H9 (cell line): ENCODE measurements around the gene RALGAPA2. TPM values are rescaled to one million over a fixed set of nuclear protein-coding genes. Genes with fewer than 3 reads are reported as not detected.

Experiments used
- DNase-seq: peaks from one replicate; pipeline ENCODE4 v3.0.0-alpha.2; 2017
- H2AFZ ChIP-seq: one replicate; pipeline ENCODE4 v1.6.1; 2013; ENCODE audit warnings: mild to moderate bottlenecking, low read length, control low read depth, moderate library complexity
- H2AK5ac ChIP-seq: 2 replicates; pipeline ENCODE4 v1.6.1; 2013; ENCODE audit warnings: low read length, control low read depth, mixed read lengths; ENCODE audit not compliant: insufficient read length
- H2BK120ac ChIP-seq: one replicate; pipeline ENCODE4 v1.6.1; 2013; ENCODE audit warnings: low read depth, mild to moderate bottlenecking, low read length, control low read depth, inconsistent platforms; ENCODE audit not compliant: poor library complexity, severe bottlenecking
- H2BK12ac ChIP-seq: 2 replicates; pipeline ENCODE4 v1.6.1; 2013; ENCODE audit warnings: low read length, control low read depth, mixed read lengths, low read depth; ENCODE audit not compliant: insufficient read length
- H2BK15ac ChIP-seq: 2 replicates; pipeline ENCODE4 v1.6.1; 2013; ENCODE audit warnings: low read depth, low read length, control low read depth
- H2BK20ac ChIP-seq: one replicate; pipeline ENCODE4 v1.6.1; 2013; ENCODE audit warnings: low read depth, mild to moderate bottlenecking, low read length, control low read depth, inconsistent platforms; ENCODE audit not compliant: poor library complexity, severe bottlenecking
- H2BK5ac ChIP-seq: 2 replicates; pipeline ENCODE4 v1.6.1; 2013; ENCODE audit warnings: low read length, control low read depth, mixed read lengths; ENCODE audit not compliant: insufficient read length
- H3K14ac ChIP-seq: 2 replicates; pipeline ENCODE4 v1.6.1; 2013; ENCODE audit warnings: low read length, control low read depth; ENCODE audit not compliant: insufficient read depth
- H3K18ac ChIP-seq: 2 replicates; pipeline ENCODE4 v1.6.1; 2013; ENCODE audit warnings: low read depth, mild to moderate bottlenecking, mixed read lengths, low read length, control low read depth; ENCODE audit not compliant: insufficient read length
- H3K23ac ChIP-seq: 2 replicates; pipeline ENCODE4 v1.6.1; 2013; ENCODE audit warnings: low read length, control low read depth, mixed read lengths, low read depth; ENCODE audit not compliant: insufficient read length
- H3K23me2 ChIP-seq: 2 replicates; pipeline ENCODE4 v1.6.1; 2013; ENCODE audit warnings: low read depth, mild to moderate bottlenecking, mixed read lengths, low read length, control low read depth; ENCODE audit not compliant: insufficient read length, poor library complexity, severe bottlenecking
- H3K27ac ChIP-seq: 2 replicates; pipeline ENCODE4 v1.5.1; 2013; ENCODE audit warnings: low read length, control low read depth, mixed read lengths, low read depth; ENCODE audit not compliant: insufficient read length
- H3K27me3 ChIP-seq: 2 replicates; pipeline ENCODE4 v1.6.1; 2013; ENCODE audit warnings: low read length, control low read depth, inconsistent platforms; ENCODE audit not compliant: insufficient read depth
- H3K4ac ChIP-seq: 2 replicates; pipeline ENCODE4 v1.6.1; 2013; ENCODE audit warnings: low read depth, mild to moderate bottlenecking, control low read depth, inconsistent platforms, low read length, moderate library complexity
- H3K4me1 ChIP-seq: 2 replicates; pipeline ENCODE4 v1.6.1; 2013; ENCODE audit warnings: low read length, control low read depth, inconsistent platforms; ENCODE audit not compliant: insufficient read depth
- H3K4me2 ChIP-seq: 2 replicates; pipeline ENCODE4 v1.6.1; 2013; ENCODE audit warnings: low read length, control low read depth, mixed read lengths; ENCODE audit not compliant: insufficient read length, insufficient read depth
- H3K56ac ChIP-seq: 2 replicates; pipeline ENCODE4 v1.6.1; 2013; ENCODE audit warnings: low read depth, mild to moderate bottlenecking, mixed read lengths, low read length, control low read depth; ENCODE audit not compliant: insufficient read length
- H3K79me1 ChIP-seq: 2 replicates; pipeline ENCODE4 v1.6.1; 2013; ENCODE audit warnings: low read depth, mild to moderate bottlenecking, moderate library complexity, low read length, control low read depth, inconsistent platforms; ENCODE audit not compliant: insufficient read depth, poor library complexity, severe bottlenecking
- H3K79me2 ChIP-seq: 2 replicates; pipeline ENCODE4 v1.6.1; 2013; ENCODE audit warnings: low read length, control low read depth, inconsistent platforms; ENCODE audit not compliant: insufficient read depth
- H3K9ac ChIP-seq: 2 replicates; pipeline ENCODE4 v1.6.1; 2013; ENCODE audit warnings: low read length, control low read depth, mixed read lengths; ENCODE audit not compliant: insufficient read length; ENCODE audit errors: extremely low read depth
- H3K9me3 ChIP-seq: one replicate; pipeline ENCODE4 v1.6.1; 2013; ENCODE audit warnings: low read depth, low read length, inconsistent platforms; ENCODE audit not compliant: control insufficient read depth
- H3T11ph ChIP-seq: one replicate; pipeline ENCODE4 v1.6.1; 2013; ENCODE audit warnings: mild to moderate bottlenecking, low read length, control low read depth, inconsistent platforms
- H4K20me1 ChIP-seq: one replicate; pipeline ENCODE4 v1.6.1; 2013; ENCODE audit not compliant: control insufficient read depth, insufficient read length, insufficient read depth
- H4K5ac ChIP-seq: 2 replicates; pipeline ENCODE4 v1.6.1; 2013; ENCODE audit warnings: low read depth, mild to moderate bottlenecking, mixed read lengths, low read length, control low read depth; ENCODE audit not compliant: insufficient read length
- H4K8ac ChIP-seq: replicated peaks from 2 replicates; pipeline ENCODE4 v1.6.1; 2013; ENCODE audit warnings: low read length, control low read depth, mixed read lengths, low read depth; ENCODE audit not compliant: insufficient read length
- H4K91ac ChIP-seq: 2 replicates; pipeline ENCODE4 v1.6.1; 2013; ENCODE audit warnings: low read depth, mild to moderate bottlenecking, moderate library complexity, mixed read lengths, low read length, control low read depth; ENCODE audit not compliant: insufficient read length
- H3K27ac Mint-ChIP-seq, 3 experiments: 2 replicates in 2 of 3; 3 replicates in 1 of 3; pipeline ENCODE4 v1.8.0; 2020 to 2021; ENCODE audit warnings: mixed read lengths in 3 of 3, mild to moderate bottlenecking in 1 of 3, moderate library complexity in 1 of 3
- H3K27me3 Mint-ChIP-seq: 2 replicates; pipeline ENCODE4 v1.8.0; 2021; ENCODE audit warnings: low read depth, mild to moderate bottlenecking, moderate library complexity, mixed read lengths
- H3K36me3 Mint-ChIP-seq, 3 experiments: 2 replicates in 2 of 3; 3 replicates in 1 of 3; pipeline ENCODE4 v1.8.0; 2020 to 2021; ENCODE audit warnings: low read depth in 3 of 3, mixed read lengths in 3 of 3; ENCODE audit not compliant: insufficient read depth in 1 of 3
- H3K4me1 Mint-ChIP-seq, 2 experiments: 2 replicates each; pipeline ENCODE4 v1.8.0; 2020; ENCODE audit warnings: mixed read lengths in 2 of 2
- H3K4me3 Mint-ChIP-seq, 2 experiments: 2 replicates in 1 of 2; 3 replicates in 1 of 2; pipeline ENCODE4 v1.8.0; 2020 to 2021; ENCODE audit warnings: mild to moderate bottlenecking in 2 of 2, mixed read lengths in 2 of 2, moderate library complexity in 1 of 2
- H3K9me3 Mint-ChIP-seq, 2 experiments: 2 replicates in 1 of 2; 3 replicates in 1 of 2; pipeline ENCODE4 v1.8.0; 2020; ENCODE audit warnings: mild to moderate bottlenecking in 2 of 2, mixed read lengths in 2 of 2, moderate library complexity in 1 of 2
- WGBS: extraction: QIAGEN DNeasy Blood & Tissue Kit; methylation state at CpG from one replicate; pipeline ENCODE4 v1.1.7; 2013; ENCODE audit warnings: missing lambda C conversion rate, low lambda C conversion rate, mixed read lengths; ENCODE audit not compliant: insufficient read length; ENCODE audit errors: extremely low coverage; 5-methylcytosine and 5-hydroxymethylcytosine counted together
- total RNA-seq: library from RNA; stranded (reverse); gene quantifications from 2 replicates; pipeline ENCODE4 v1.2.1, GENCODE V29; 2021
- TF ChIP-seq, protein P1 (sequence below): fragments of 200-600 bp; sonication (generic); conservative IDR thresholded peaks from 3 replicates; pipeline ENCODE4 v1.8.0; 2021; ENCODE audit warnings: antibody characterized with exemption, mild to moderate bottlenecking

Gene RALGAPA2
- total RNA-seq, 1 experiment from 2014 or later, result 16.6 TPM

DNA sequence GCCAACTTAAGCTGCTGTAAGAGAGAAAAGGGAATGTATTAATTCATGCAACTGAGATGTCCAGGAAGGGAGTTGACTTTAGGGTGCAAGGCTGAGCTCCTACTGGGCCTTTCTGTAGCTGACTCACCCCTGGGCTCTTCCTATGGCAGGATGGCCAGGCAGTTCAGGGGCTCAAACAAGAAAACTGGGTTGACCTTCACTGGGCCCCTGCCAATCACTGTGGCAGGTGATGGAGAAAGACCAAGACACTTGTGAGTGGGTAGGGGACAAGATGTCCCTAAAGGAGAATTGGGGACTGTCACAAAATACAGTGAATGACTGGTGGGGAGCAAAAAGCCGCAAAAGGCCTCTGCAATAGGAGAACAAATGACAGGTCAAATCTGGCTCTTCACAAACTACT is 21.5 kb upstream of the RALGAPA2 start:
- H3K9me3 ChIP-seq, result no peaks in the 10 kb centered on the region
- no peak overlapping the region for H3K56ac ChIP-seq
- no peaks in the 10 kb centered on the region for H3K79me2 ChIP-seq
- H3K4me2 ChIP-seq, result no peak overlapping the region
- no peak overlapping the region for H3K27ac ChIP-seq
- no peaks in the 10 kb centered on the region for H3K23me2 ChIP-seq
- Mint-ChIP-seq H3K4me3 (no peak overlapping the region), H3K27me3 (no peaks in the 10 kb centered on the region; the same call in 1 of the 2 replicates), H3K9me3 (no peaks in the 10 kb centered on the region), H3K4me1 (peaks cover 13 to 15% of the 10 kb centered on the region in 2 experiments), H3K36me3 (no peaks in the 10 kb centered on the region), H3K27ac (no peak overlapping the region)
- H3K18ac ChIP-seq, result no peak overlapping the region
- no peak overlapping the region for H4K8ac ChIP-seq
- H2BK120ac ChIP-seq, result no peak overlapping the region
- no peak overlapping the region for H2BK15ac ChIP-seq
- H2BK5ac ChIP-seq, result no peak overlapping the region
- H2AFZ ChIP-seq, result no peak overlapping the region
- no peak overlapping the region for H2AK5ac ChIP-seq
- TF ChIP-seq, protein P1, sequence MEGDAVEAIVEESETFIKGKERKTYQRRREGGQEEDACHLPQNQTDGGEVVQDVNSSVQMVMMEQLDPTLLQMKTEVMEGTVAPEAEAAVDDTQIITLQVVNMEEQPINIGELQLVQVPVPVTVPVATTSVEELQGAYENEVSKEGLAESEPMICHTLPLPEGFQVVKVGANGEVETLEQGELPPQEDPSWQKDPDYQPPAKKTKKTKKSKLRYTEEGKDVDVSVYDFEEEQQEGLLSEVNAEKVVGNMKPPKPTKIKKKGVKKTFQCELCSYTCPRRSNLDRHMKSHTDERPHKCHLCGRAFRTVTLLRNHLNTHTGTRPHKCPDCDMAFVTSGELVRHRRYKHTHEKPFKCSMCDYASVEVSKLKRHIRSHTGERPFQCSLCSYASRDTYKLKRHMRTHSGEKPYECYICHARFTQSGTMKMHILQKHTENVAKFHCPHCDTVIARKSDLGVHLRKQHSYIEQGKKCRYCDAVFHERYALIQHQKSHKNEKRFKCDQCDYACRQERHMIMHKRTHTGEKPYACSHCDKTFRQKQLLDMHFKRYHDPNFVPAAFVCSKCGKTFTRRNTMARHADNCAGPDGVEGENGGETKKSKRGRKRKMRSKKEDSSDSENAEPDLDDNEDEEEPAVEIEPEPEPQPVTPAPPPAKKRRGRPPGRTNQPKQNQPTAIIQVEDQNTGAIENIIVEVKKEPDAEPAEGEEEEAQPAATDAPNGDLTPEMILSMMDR, result no peak
- H2BK20ac ChIP-seq, result no peak overlapping the region
- no peaks in the 10 kb centered on the region for H3K27me3 ChIP-seq
- H4K20me1 ChIP-seq, result no peaks in the 10 kb centered on the region
- no peaks in the 10 kb centered on the region for H3K4me1 ChIP-seq
- H3K14ac ChIP-seq, result no peak overlapping the region
- H3K23ac ChIP-seq, result no peak overlapping the region
- H3K4ac ChIP-seq, result no peak overlapping the region
- H3T11ph ChIP-seq, result no peak overlapping the region
- DNase-seq, result no peak
- no peaks in the 10 kb centered on the region for H3K79me1 ChIP-seq
- no peak overlapping the region for H2BK12ac ChIP-seq
- no CpG with 5 or more reads among the region's 1 CpG for WGBS
- H4K91ac ChIP-seq, result no peak overlapping the region
- H3K9ac ChIP-seq, result no peak overlapping the region
- no peak overlapping the region for H4K5ac ChIP-seq
